Bronchial epithelial cell (primary cell): ENCODE data around the gene ZNF10. TPM values are rescaled to one million over a fixed set of nuclear protein-coding genes. Genes with fewer than 3 reads are reported as not detected.

Experiments
- DNase-seq: peaks from one replicate; pipeline ENCODE4 v3.0.0-alpha.2; 2010; ENCODE audit warnings: low read depth
- FAIRE-seq: peaks from 2 replicates; lab custom pipeline; 2011; peaks lifted over from hg19 to GRCh38; lab: Jason Lieb, UNC
- H3K27me3 ChIP-seq: 2 replicates; pipeline ENCODE4 v1.5.1; 2011; ENCODE audit warnings: low read length; ENCODE audit not compliant: control insufficient read depth, insufficient read depth
- H3K36me3 ChIP-seq: 2 replicates; pipeline ENCODE4 v1.5.1; 2011; ENCODE audit warnings: low read length; ENCODE audit not compliant: control insufficient read depth, insufficient read depth
- H3K4me3 ChIP-seq: 2 replicates; pipeline ENCODE4 v1.5.1; 2011; ENCODE audit warnings: mild to moderate bottlenecking, low read depth, low read length, control low read depth
- total RNA-seq: library from RNA; depleted of rRNA; stranded (reverse); fragments of >200 nt; gene quantifications from 2 replicates; pipeline ENCODE4 v1.2.1, GENCODE V29; 2014
- TF ChIP-seq, protein P1 (sequence below): IDR thresholded peaks from 2 replicates; pipeline ENCODE4 v1.5.1; 2011; ENCODE audit warnings: mild to moderate bottlenecking, moderate library complexity, low read length, control low read depth, inconsistent platforms; ENCODE audit not compliant: insufficient read depth, severe bottlenecking

The ZNF10 gene
- total RNA-seq, 1 donor from 2014 or later = 2.9 TPM

DNA sequence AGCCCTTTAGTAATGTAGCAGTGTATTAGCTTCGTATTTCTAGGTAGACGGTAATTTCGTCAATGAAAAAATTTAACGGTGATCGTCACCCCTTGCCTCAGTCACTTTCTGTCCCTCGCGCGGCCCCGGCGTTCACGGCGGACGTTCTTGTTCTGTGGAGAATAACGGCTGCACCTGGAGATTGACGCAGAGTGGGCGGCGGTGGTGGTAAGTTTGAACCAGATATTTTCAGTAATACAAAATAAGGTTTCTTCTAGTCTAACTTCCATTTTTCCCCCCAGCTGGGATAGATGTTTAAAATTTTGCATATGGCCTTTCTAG, 341 bp downstream of the ZNF10 start:
- FAIRE-seq (no peak), DNase-seq (no peak)
- TF ChIP-seq, protein P1, sequence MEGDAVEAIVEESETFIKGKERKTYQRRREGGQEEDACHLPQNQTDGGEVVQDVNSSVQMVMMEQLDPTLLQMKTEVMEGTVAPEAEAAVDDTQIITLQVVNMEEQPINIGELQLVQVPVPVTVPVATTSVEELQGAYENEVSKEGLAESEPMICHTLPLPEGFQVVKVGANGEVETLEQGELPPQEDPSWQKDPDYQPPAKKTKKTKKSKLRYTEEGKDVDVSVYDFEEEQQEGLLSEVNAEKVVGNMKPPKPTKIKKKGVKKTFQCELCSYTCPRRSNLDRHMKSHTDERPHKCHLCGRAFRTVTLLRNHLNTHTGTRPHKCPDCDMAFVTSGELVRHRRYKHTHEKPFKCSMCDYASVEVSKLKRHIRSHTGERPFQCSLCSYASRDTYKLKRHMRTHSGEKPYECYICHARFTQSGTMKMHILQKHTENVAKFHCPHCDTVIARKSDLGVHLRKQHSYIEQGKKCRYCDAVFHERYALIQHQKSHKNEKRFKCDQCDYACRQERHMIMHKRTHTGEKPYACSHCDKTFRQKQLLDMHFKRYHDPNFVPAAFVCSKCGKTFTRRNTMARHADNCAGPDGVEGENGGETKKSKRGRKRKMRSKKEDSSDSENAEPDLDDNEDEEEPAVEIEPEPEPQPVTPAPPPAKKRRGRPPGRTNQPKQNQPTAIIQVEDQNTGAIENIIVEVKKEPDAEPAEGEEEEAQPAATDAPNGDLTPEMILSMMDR = no peak
- H3K36me3 ChIP-seq = no peaks in the 10 kb centered on the region
- no peaks in the 10 kb centered on the region for H3K27me3 ChIP-seq
- H3K4me3 ChIP-seq = peak overlapping the region; percentile 91

DNA sequence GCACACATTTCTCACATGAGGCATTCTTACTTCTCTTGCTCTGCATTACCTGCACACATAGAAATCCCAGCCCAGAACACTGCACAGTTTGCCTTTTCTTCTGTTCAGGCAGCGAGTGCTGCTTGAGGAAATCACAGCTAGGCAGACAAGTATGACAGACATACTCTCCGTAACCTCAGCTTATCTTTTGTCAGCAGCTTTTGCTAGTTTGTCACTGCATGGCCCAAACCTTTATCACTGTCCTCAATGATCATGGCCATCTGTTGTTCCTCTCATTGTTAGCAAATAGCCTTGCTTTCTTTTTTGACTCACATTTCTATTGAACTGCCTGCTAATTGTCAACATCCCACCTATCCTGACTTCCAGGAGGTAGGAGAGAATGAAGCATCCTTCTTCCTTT, 5.3 kb downstream of the ZNF10 start:
- TF ChIP-seq, protein P1 = no peak
- H3K27me3 ChIP-seq = no peaks in the 10 kb centered on the region
- DNase-seq (no peak), FAIRE-seq (no peak)
- H3K36me3 ChIP-seq = no peaks in the 10 kb centered on the region
- H3K4me3 ChIP-seq = no peak overlapping the region

DNA sequence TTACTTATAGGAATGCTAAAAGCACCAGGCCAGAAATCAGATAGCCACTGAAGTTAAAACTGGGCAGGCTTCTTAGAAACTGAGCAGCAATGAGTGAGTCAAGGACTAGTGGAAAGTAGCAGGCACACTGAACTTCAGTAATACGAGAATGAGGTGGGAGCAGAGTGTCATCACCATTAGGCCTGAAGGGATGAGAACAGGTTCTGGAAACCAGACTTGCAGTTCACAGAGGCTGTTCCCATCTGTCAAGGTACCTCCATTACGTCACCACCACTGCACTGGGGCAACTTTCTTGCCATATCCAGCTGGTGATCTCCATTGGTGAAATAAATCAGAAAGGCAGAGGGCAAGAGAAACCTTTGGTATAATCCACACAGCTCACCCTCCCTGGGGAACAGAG, 15.6 kb downstream of the ZNF10 start:
- H3K36me3 ChIP-seq = peaks cover 2% of the 10 kb centered on the region
- no peak overlapping the region for H3K4me3 ChIP-seq
- H3K27me3 ChIP-seq = no peaks in the 10 kb centered on the region
- TF ChIP-seq, protein P1 = no peak
- DNase-seq = no peak
- FAIRE-seq = no peak

DNA sequence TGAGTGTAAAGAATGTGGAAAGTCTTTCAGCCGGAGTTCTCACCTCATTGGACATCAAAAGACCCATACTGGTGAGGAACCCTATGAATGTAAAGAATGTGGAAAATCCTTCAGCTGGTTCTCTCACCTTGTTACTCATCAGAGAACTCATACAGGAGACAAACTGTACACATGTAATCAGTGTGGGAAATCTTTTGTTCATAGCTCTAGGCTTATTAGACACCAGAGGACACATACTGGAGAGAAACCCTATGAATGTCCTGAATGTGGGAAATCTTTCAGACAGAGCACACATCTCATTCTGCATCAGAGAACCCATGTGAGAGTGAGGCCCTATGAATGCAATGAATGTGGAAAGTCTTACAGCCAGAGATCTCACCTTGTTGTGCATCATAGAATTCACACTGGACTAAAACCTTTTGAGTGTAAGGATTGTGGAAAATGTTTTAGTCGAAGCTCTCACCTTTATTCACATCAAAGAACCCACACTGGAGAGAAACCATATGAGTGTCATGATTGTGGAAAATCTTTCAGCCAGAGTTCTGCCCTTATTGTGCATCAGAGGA, 25.8 kb downstream of the ZNF10 start:
- TF ChIP-seq, protein P1 = no peak
- Histone ChIP-seq H3K27me3 (no peaks in the 10 kb centered on the region), H3K36me3 (peaks cover 7% of the 10 kb centered on the region), H3K4me3 (no peak overlapping the region)
- FAIRE-seq (peak; percentile 23), DNase-seq (no peak)

DNA sequence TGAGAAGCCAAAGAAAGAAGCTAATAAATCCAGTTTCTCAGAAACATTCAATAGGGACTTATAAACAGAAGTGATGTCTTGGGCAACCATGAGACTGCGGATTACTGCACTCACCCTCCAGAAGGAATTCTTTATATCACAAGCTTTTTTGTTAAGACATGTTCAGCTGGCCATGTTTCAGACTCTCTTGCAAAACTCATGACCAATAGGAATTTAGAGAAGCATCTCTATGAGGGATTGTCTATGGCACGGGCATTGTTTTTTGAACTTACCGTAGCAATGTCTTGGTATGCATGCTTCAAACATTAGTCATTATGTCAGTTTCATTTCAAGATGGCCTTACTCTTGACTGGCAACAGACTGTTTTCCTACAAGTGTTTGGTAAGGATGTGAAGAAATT, 35.3 kb downstream of the ZNF10 start:
- peak; percentile 70 for DNase-seq
- Histone ChIP-seq H3K27me3 (no peaks in the 10 kb centered on the region), H3K4me3 (no peak overlapping the region), H3K36me3 (no peaks in the 10 kb centered on the region)
- TF ChIP-seq, protein P1 = no peak
- no peak for FAIRE-seq

DNA sequence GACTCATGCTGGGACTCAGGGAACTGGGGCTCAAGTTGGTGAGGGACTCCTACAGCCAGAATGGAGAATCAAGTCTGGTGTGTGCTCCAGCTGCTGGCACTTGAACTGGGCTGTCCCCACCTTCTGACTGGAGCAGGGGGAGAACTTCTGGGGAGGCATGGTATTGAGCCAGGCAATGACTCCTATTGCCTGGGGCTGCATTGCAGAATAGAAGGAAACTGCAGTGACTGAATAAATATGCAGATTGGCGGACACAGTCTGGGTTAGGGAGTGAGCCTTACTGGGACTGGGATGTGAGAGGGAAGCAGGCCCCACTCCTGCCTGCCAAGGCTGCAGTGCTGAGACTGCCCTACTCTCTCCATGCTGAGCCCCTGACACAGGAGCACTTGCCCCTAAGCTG, 42.1 kb downstream of the ZNF10 start:
- no peak for FAIRE-seq
- H3K27me3 ChIP-seq = no peaks in the 10 kb centered on the region
- TF ChIP-seq, protein P1 = no peak

More for the DNA sequence above, 42.1 kb downstream of the ZNF10 start:
- DNase-seq = no peak
- Histone ChIP-seq H3K4me3 (no peak overlapping the region), H3K36me3 (no peaks in the 10 kb centered on the region)
